Activated T-helper 2 cell treated with anti-CD3 and anti-CD28 coated beads, Interferon-gamma antibody, Interleukin-2, Interleukin-4, amounts not matched to agents 10 μg/mL and 5 μg/mL and 100 μg/mL, durations not matched to agents 14 hours and 24 hours and 36 hours (primary cell): ENCODE data around the gene NR1H3. TPM values are rescaled to one million over a fixed set of nuclear protein-coding genes. Genes with fewer than 3 reads are reported as not detected.

ENCODE experiments used
- DNase-seq: peaks from one replicate; pipeline ENCODE4 v3.0.0; 2021; ENCODE audit warnings: low spot score
- H3K27ac Mint-ChIP-seq: one replicate; pipeline ENCODE4 v1.8.0; 2021; ENCODE audit warnings: mixed read lengths
- H3K27me3 Mint-ChIP-seq: one replicate; pipeline ENCODE4 v1.8.0; 2021; ENCODE audit warnings: low read depth, mixed read lengths
- H3K36me3 Mint-ChIP-seq: one replicate; pipeline ENCODE4 v1.8.0; 2021; ENCODE audit warnings: low read depth, mixed read lengths
- H3K4me1 Mint-ChIP-seq: one replicate; pipeline ENCODE4 v1.8.0; 2021; ENCODE audit warnings: low read depth, mixed read lengths
- H3K4me3 Mint-ChIP-seq: one replicate; pipeline ENCODE4 v1.8.0; 2021; ENCODE audit warnings: low read depth, mild to moderate bottlenecking, moderate library complexity, mixed read lengths
- H3K9me3 Mint-ChIP-seq: one replicate; pipeline ENCODE4 v1.8.0; 2021; ENCODE audit warnings: mixed read lengths
- intact Hi-C: fragments of 100-400 bp; cut with micrococcal nuclease; formaldehyde crosslinking; loops from one replicate; pipeline ENCODE4 v1.15.1; 2023
- total RNA-seq: library from RNA; stranded (reverse); gene quantifications from 2 replicates; pipeline ENCODE4 v1.2.3, GENCODE V29; 2022

NR1H3 gene
- total RNA-seq, 1 donor from 2014 or later = 11.4 TPM

- intact Hi-C loops = loop anchor here (1.0 kb wide), 3 partner anchors 14 to 71 kb away; no protein-coding TSS in a partner anchor
- H3K27ac Mint-ChIP-seq = peak overlapping the region; percentile 96
- peak overlapping the region; percentile 98 for H3K4me3 Mint-ChIP-seq
- DNase-seq = no peak
- no peaks in the 10 kb centered on the region for H3K27me3 Mint-ChIP-seq
- no peaks in the 10 kb centered on the region for H3K9me3 Mint-ChIP-seq
- peaks cover 18% of the 10 kb centered on the region for H3K36me3 Mint-ChIP-seq
- H3K4me1 Mint-ChIP-seq = peaks cover 14% of the 10 kb centered on the region
Measured at GRCh38 chr11:47248304-47248663, 9.5 kb upstream of the NR1H3 start.

GRCh38 chr11:47248664-47249377 is 9.0 kb upstream of the NR1H3 start, which contains the start of gene ACP2:
Gene ACP2, minus strand, starts transcription at chr11:47248814. Its CDS starts 25 bp downstream, at chr11:47248789.
- H3K4me3 Mint-ChIP-seq = peak within 1 kb of the TSS; percentile 98
- H3K27ac Mint-ChIP-seq = peak within 1 kb of the TSS; percentile 96
- peak; percentile 85 for DNase-seq
- H3K27me3 Mint-ChIP-seq = no peaks in the 10 kb centered on the region
- peaks cover 13% of the 10 kb centered on the region for H3K36me3 Mint-ChIP-seq
- H3K4me1 Mint-ChIP-seq = peaks cover 14% of the 10 kb centered on the region
- no peaks in the 10 kb centered on the region for H3K9me3 Mint-ChIP-seq
- intact Hi-C loops = loop anchor here (1.0 kb wide), 3 partner anchors 15 to 72 kb away; no protein-coding TSS in a partner anchor

- H3K9me3 Mint-ChIP-seq = no peaks in the 10 kb centered on the region
- DNase-seq = no peak
- intact Hi-C loops = no loop called here
Measured at GRCh38 chr11:47249378-47249715, 8.4 kb upstream of the NR1H3 start.

GRCh38 chr11:47251751-47252150 is 6.0 kb upstream of the NR1H3 start:
- Mint-ChIP-seq H3K4me3 (no peak overlapping the region), H3K27me3 (no peaks in the 10 kb centered on the region), H3K4me1 (peaks cover 15% of the 10 kb centered on the region), H3K9me3 (no peaks in the 10 kb centered on the region), H3K36me3 (no peaks in the 10 kb centered on the region), H3K27ac (no peak overlapping the region)
- intact Hi-C loops = no loop called here
- no peak for DNase-seq

More at GRCh38 chr11:47249378-47249715, 8.4 kb upstream of the NR1H3 start:
- Mint-ChIP-seq H3K4me3 (peak overlapping the region; percentile 98), H3K27ac (peak overlapping the region; percentile 96), H3K4me1 (peaks cover 14% of the 10 kb centered on the region), H3K27me3 (no peaks in the 10 kb centered on the region), H3K36me3 (peaks cover 11% of the 10 kb centered on the region)

GRCh38 chr11:47253660-47254059 is 4.1 kb upstream of the NR1H3 start:
- no peak overlapping the region for H3K27ac Mint-ChIP-seq
- no peaks in the 10 kb centered on the region for H3K36me3 Mint-ChIP-seq
- H3K4me1 Mint-ChIP-seq = peaks cover 10% of the 10 kb centered on the region
- intact Hi-C loops = no loop called here
- H3K4me3 Mint-ChIP-seq = no peak overlapping the region
- H3K27me3 Mint-ChIP-seq = no peaks in the 10 kb centered on the region
- DNase-seq = no peak
- no peaks in the 10 kb centered on the region for H3K9me3 Mint-ChIP-seq

- DNase-seq = no peak
- no peak overlapping the region for H3K27ac Mint-ChIP-seq
- no peaks in the 10 kb centered on the region for H3K9me3 Mint-ChIP-seq
- no peak overlapping the region for H3K4me3 Mint-ChIP-seq
- H3K36me3 Mint-ChIP-seq = no peaks in the 10 kb centered on the region
- intact Hi-C loops = no loop called here
- peaks cover 11% of the 10 kb centered on the region for H3K4me1 Mint-ChIP-seq
- H3K27me3 Mint-ChIP-seq = no peaks in the 10 kb centered on the region
Measured at GRCh38 chr11:47254386-47254785, 3.4 kb upstream of the NR1H3 start.

GRCh38 chr11:47256374-47256773 is 1.4 kb upstream of the NR1H3 start:
- H3K27me3 Mint-ChIP-seq = no peaks in the 10 kb centered on the region
- H3K9me3 Mint-ChIP-seq = no peaks in the 10 kb centered on the region
- H3K4me3 Mint-ChIP-seq = no peak overlapping the region
- H3K4me1 Mint-ChIP-seq = peaks cover 11% of the 10 kb centered on the region
- no peaks in the 10 kb centered on the region for H3K36me3 Mint-ChIP-seq
- intact Hi-C loops = no loop called here
- H3K27ac Mint-ChIP-seq = no peak overlapping the region
- DNase-seq = no peak

- Mint-ChIP-seq H3K36me3 (no peaks in the 10 kb centered on the region), H3K4me3 (no peak overlapping the region), H3K4me1 (peaks cover 11% of the 10 kb centered on the region), H3K27ac (no peak overlapping the region), H3K27me3 (no peaks in the 10 kb centered on the region), H3K9me3 (no peaks in the 10 kb centered on the region)
- intact Hi-C loops = no loop called here
- DNase-seq = no peak
Measured at GRCh38 chr11:47257177-47257516, 649 bp upstream of the NR1H3 start.

GRCh38 chr11:47258317-47258902 is 614 bp downstream of the NR1H3 start:
- no peaks in the 10 kb centered on the region for H3K9me3 Mint-ChIP-seq
- peaks cover 11% of the 10 kb centered on the region for H3K4me1 Mint-ChIP-seq
- intact Hi-C loops = no loop called here
- no peak for DNase-seq
- no peak overlapping the region for H3K27ac Mint-ChIP-seq
- H3K4me3 Mint-ChIP-seq = no peak overlapping the region
- no peaks in the 10 kb centered on the region for H3K27me3 Mint-ChIP-seq
- no peaks in the 10 kb centered on the region for H3K36me3 Mint-ChIP-seq

- no peak for DNase-seq
- Mint-ChIP-seq H3K9me3 (no peaks in the 10 kb centered on the region), H3K4me1 (peaks cover 12% of the 10 kb centered on the region), H3K27ac (peak overlapping the region; percentile 8), H3K36me3 (no peaks in the 10 kb centered on the region), H3K27me3 (no peaks in the 10 kb centered on the region), H3K4me3 (no peak overlapping the region)
- intact Hi-C loops = no loop called here
Measured at GRCh38 chr11:47259232-47259977, 1.6 kb downstream of the NR1H3 start.

- H3K27ac Mint-ChIP-seq = no peak overlapping the region
- H3K4me3 Mint-ChIP-seq = no peak overlapping the region
- no peaks in the 10 kb centered on the region for H3K36me3 Mint-ChIP-seq
- H3K9me3 Mint-ChIP-seq = no peaks in the 10 kb centered on the region
- H3K4me1 Mint-ChIP-seq = peaks cover 17% of the 10 kb centered on the region
- H3K27me3 Mint-ChIP-seq = no peaks in the 10 kb centered on the region
- DNase-seq = no peak
- intact Hi-C loops = no loop called here
Measured at GRCh38 chr11:47260366-47260765, 2.6 kb downstream of the NR1H3 start.

DNA sequence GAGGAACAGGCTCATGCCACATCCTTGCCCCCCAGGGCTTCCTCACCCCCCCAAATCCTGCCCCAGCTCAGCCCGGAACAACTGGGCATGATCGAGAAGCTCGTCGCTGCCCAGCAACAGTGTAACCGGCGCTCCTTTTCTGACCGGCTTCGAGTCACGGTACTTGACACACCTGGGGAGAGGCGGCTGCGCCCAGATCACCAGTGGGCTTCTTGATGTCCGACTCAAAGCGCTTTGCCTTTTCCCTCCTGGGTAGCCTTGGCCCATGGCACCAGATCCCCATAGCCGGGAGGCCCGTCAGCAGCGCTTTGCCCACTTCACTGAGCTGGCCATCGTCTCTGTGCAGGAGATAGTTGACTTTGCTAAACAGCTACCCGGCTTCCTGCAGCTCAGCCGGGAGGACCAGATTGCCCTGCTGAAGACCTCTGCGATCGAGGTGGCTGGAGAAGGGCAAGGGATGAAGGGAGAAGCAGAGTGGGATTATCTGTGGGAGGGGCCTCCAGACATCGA is 3.5 kb downstream of the NR1H3 start:
- no peak overlapping the region for H3K27ac Mint-ChIP-seq

GRCh38 chr11:47264119-47264518 is 6.3 kb downstream of the NR1H3 start:
- Mint-ChIP-seq H3K4me1 (peaks cover 29% of the 10 kb centered on the region), H3K27ac (peak overlapping the region; percentile 76), H3K9me3 (no peaks in the 10 kb centered on the region), H3K4me3 (no peak overlapping the region), H3K36me3 (peaks cover 7% of the 10 kb centered on the region), H3K27me3 (no peaks in the 10 kb centered on the region)
- no peak for DNase-seq
- intact Hi-C loops = no loop called here

More for the DNA sequence above, 3.5 kb downstream of the NR1H3 start:
- intact Hi-C loops = no loop called here
- peaks cover 21% of the 10 kb centered on the region for H3K4me1 Mint-ChIP-seq
- no peak for DNase-seq
- H3K4me3 Mint-ChIP-seq = no peak overlapping the region
- no peaks in the 10 kb centered on the region for H3K36me3 Mint-ChIP-seq
- no peaks in the 10 kb centered on the region for H3K9me3 Mint-ChIP-seq
- no peaks in the 10 kb centered on the region for H3K27me3 Mint-ChIP-seq
